ENCODE measurements around the gene LDAH.

DNA sequence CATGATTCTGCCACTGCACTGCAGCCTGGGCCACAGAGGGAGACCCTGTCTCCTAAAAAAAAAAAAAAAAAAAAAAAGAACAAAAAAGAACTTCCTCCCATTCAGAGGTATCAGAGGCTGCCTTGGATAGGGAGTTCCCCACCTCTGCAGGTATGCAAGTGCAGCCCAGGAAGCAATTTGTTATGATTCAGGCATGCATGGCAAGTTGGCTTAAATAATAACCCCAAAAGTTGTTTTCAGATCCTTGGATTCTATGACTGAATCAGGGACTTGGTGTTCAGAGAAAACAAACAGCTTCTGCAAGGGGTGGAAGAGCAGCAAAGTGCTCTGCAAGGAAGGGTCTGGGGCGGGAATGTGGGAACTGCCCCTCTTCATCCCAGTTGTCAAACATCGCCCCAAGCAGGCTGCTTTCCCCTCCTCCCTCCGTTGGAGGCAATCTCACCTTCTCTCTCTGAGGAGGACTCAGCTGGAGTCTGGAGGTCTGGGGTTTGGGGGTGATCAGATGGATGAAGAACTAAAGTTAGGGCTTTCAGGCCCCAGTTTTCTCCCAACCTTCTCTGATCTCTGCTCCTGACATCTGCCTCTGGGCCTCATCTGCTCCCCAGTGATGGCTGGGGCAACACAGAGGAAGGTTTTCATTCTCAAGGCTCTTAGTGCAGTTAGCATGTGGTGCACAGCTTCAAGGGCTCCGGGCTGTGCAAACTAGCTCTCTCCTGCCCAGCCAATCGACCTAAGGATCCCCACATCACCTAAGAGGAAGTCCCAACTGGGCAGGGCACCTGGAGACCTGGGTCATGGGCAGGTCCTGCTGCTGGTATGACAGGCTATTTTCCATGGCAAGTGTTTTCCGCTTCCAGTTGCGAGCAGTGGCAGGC, 159.5 kb downstream of the LDAH start:
- TF ChIP-seq CSRNP3 (CRISPR knock-in tag; IDR thresholded peaks at IDR 0.05) (no peak), ZC3H10 (CRISPR knock-in tag; IDR thresholded peaks at IDR 0.05) (no peak), ZNF565 (CRISPR knock-in tag; conservative IDR thresholded peaks at IDR 0.05; ENCODE audit: low read depth) (no peak), ESRRG (CRISPR knock-in tag; IDR thresholded peaks at IDR 0.05) (no peak), TCF4 (CRISPR knock-in tag; IDR thresholded peaks at IDR 0.05; ENCODE audit: borderline replicate concordance) (no peak), ZFP3 (CRISPR knock-in tag; IDR thresholded peaks at IDR 0.05) (no peak), SNAI2 (CRISPR knock-in tag; IDR thresholded peaks at IDR 0.05) (no peak), TOX (CRISPR knock-in tag; IDR thresholded peaks at IDR 0.05; ENCODE audit: borderline replicate concordance) (no peak)

Data from SK-N-SH treated with all-trans-retinoic acid at 6 μM for 48 hours (cell line).